VCaP (cell line): ENCODE data around the gene ZNF148.

Experiments used
- H3K27ac ChIP-seq: fragments of 450-650 bp; 2 replicates; pipeline ENCODE4 v1.5.1; 2017
- CTCF ChIP-seq: fragments of 450-650 bp; conservative IDR thresholded peaks from 2 replicates; pipeline ENCODE4 v1.5.1; 2017; ENCODE audit warnings: mild to moderate bottlenecking, moderate library complexity

Gene ZNF148

GRCh38 chr3:125212509-125213363 lies 162.4 kb downstream of the ZNF148 start, which contains the start of gene SLC12A8:
Gene SLC12A8, minus strand, starts transcription at chr3:125212748. Its CDS starts 1,399 bp downstream, at chr3:125211349.
- peak within 1 kb of the TSS; percentile 89 for H3K27ac ChIP-seq
- no peak for TF ChIP-seq CTCF

GRCh38 chr3:125212091-125212508 lies 163.0 kb downstream of the ZNF148 start:
- no peak for TF ChIP-seq CTCF
- H3K27ac ChIP-seq: peak overlapping the region; percentile 89

- TF ChIP-seq CTCF: no peak
- peak overlapping the region; percentile 89 for H3K27ac ChIP-seq
Observed at GRCh38 chr3:125211523-125212090, 163.5 kb downstream of the ZNF148 start.

- no peak for TF ChIP-seq CTCF
- peak overlapping the region; percentile 74 for H3K27ac ChIP-seq
Observed at GRCh38 chr3:125207949-125208568, 167.1 kb downstream of the ZNF148 start.

- peak overlapping the region; percentile 74 for H3K27ac ChIP-seq
- no peak for TF ChIP-seq CTCF
Observed at GRCh38 chr3:125207507-125207906, 167.6 kb downstream of the ZNF148 start.

GRCh38 chr3:125206934-125207333 lies 168.2 kb downstream of the ZNF148 start:
- TF ChIP-seq CTCF: no peak
- H3K27ac ChIP-seq: peak overlapping the region; percentile 74

- H3K27ac ChIP-seq: no peak overlapping the region
- TF ChIP-seq CTCF: no peak
Observed at GRCh38 chr3:125203731-125204130, 171.4 kb downstream of the ZNF148 start.
